ENCODE measurements around the gene DGKB. TPM values are rescaled to one million over a fixed set of nuclear protein-coding genes. Genes with fewer than 3 reads are reported as not detected.
A peak's percentile ranks its signal among the peaks of the same experiment; 100 is the strongest.

The DGKB gene
- polyA plus RNA-seq, 2 of the 4 experiments (the other 2 are of a cell fraction), result 0.01 TPM; not detected in 1

GRCh38 chr7:14376711-14377110 is 525.8 kb downstream of the DGKB start:
- no peaks in the 10 kb centered on the region for H3K4me1 ChIP-seq
- ATAC-seq, result no peak
- DNase-seq (ENCODE audit: low read depth in 1 of 2, low spot score in 1 of 2), result no peak
- TF ChIP-seq KDM5A (IDR thresholded peaks at IDR 0.05) (no peak), MAFK (IDR thresholded peaks at IDR 0.05; ENCODE audit: partially characterized antibody) (peak; percentile 46)
- ChIA-PET CTCF (no interaction called here), POLR2A (no interaction called here)
- H3K4me3 ChIP-seq, result no peak overlapping the region
- H3K27ac ChIP-seq, result no peak overlapping the region
- H3K4me2 ChIP-seq, result no peak overlapping the region
- no peak for FAIRE-seq
- WGBS (ENCODE audit: missing lambda C conversion rate), result 3% methylated on average over 2 of the region's 2 CpGs
- no peaks in the 10 kb centered on the region for H3K9me3 ChIP-seq

GRCh38 chr7:14375998-14376397 is 526.6 kb downstream of the DGKB start:
- POLR2A ChIA-PET, result no interaction called here
- CTCF ChIA-PET, result no interaction called here
- no peak overlapping the region for H3K4me2 ChIP-seq
- 18% methylated on average over 2 of the region's 2 CpGs for WGBS (ENCODE audit: missing lambda C conversion rate)
- DNase-seq (ENCODE audit: low read depth in 1 of 2, low spot score in 1 of 2) (no peak), ATAC-seq (no peak), FAIRE-seq (no peak)
- H3K27ac ChIP-seq, result no peak overlapping the region
- no peaks in the 10 kb centered on the region for H3K9me3 ChIP-seq
- TF ChIP-seq NR3C1 (IDR thresholded peaks at IDR 0.05) (no peak), JUN (IDR thresholded peaks at IDR 0.05) (no peak), HES2 (IDR thresholded peaks at IDR 0.05) (no peak), KDM5A (IDR thresholded peaks at IDR 0.05) (no peak), GATA3 (IDR thresholded peaks at IDR 0.05; ENCODE audit: borderline replicate concordance) (no peak), USF2 (IDR thresholded peaks at IDR 0.05) (no peak), POLR2AphosphoS2 (conservative IDR thresholded peaks at IDR 0.05; ENCODE audit: low read length) (no peak), EHF (CRISPR knock-in tag; IDR thresholded peaks at IDR 0.05) (no peak), MAZ (IDR thresholded peaks at IDR 0.05; ENCODE audit: borderline replicate concordance, low read depth, low read length) (no peak), HDAC2 (IDR thresholded peaks at IDR 0.05) (no peak), ZC3H11A (IDR thresholded peaks at IDR 0.05) (no peak), PBX3 (IDR thresholded peaks at IDR 0.05) (no peak), MYC (IDR thresholded peaks at IDR 0.05; ENCODE audit: borderline replicate concordance, low read length) (no peak), CBX2 (IDR thresholded peaks at IDR 0.05; ENCODE audit: borderline replicate concordance, low read depth) (no peak), CTCF (IDR thresholded peaks at IDR 0.05) (no peak), ELK1 (IDR thresholded peaks at IDR 0.05; ENCODE audit: low read depth, low read length) (no peak), SREBF2 (IDR thresholded peaks at IDR 0.05) (no peak)
- H3K4me3 ChIP-seq, result no peak overlapping the region
- no peaks in the 10 kb centered on the region for H3K4me1 ChIP-seq

GRCh38 chr7:14374336-14374735 is 528.2 kb downstream of the DGKB start:
- 55% methylated on average over 4 of the region's 4 CpGs for WGBS (ENCODE audit: missing lambda C conversion rate)
- Histone ChIP-seq H3K4me2 (no peak overlapping the region), H3K27ac (no peak overlapping the region), H3K9me3 (no peaks in the 10 kb centered on the region), H3K4me3 (no peak overlapping the region), H3K4me1 (no peaks in the 10 kb centered on the region)
- FAIRE-seq, result no peak
- CTCF ChIA-PET, result interaction anchor here (0.7 kb wide), 1 partner anchor 929 kb away, joined by 3 read pairs; no protein-coding TSS in a partner anchor
- TF ChIP-seq TP53 (CRISPR knock-in tag; IDR thresholded peaks at IDR 0.05) (no peak), KDM1A (IDR thresholded peaks at IDR 0.05; ENCODE audit: low read depth) (no peak), USF2 (IDR thresholded peaks at IDR 0.05) (no peak), POLR2A (IDR thresholded peaks at IDR 0.05; ENCODE audit: low read length) (no peak)
- POLR2A ChIA-PET, result no interaction called here
- DNase-seq (ENCODE audit: low read depth in 1 of 2, low spot score in 1 of 2), result no peak
- no peak for ATAC-seq

All from A549 (cell line).